Gastroesophageal sphincter (tissue), 4 donors: ENCODE results near the gene MYOT. TPM values are rescaled to one million over a fixed set of nuclear protein-coding genes. Genes with fewer than 3 reads are reported as not detected.

ENCODE experiments used
- ATAC-seq: fragments of 150-250 bp; one replicate; pipeline ENCODE4 v1.9.1; 2016; ENCODE audit warnings: mild to moderate bottlenecking, moderate library complexity
- H3K27ac ChIP-seq, 4 donors: fragments of 200-600 bp; sonication (generic) in 3 of 4; 1 replicate in 3 of 4; 2 replicates in 1 of 4; pipeline ENCODE4 v1.5.1; 2016 to 2019
- H3K27me3 ChIP-seq: fragments of 200-600 bp; sonication (generic); one replicate; pipeline ENCODE4 v1.5.1; 2019
- H3K36me3 ChIP-seq, 2 donors: fragments of 200-600 bp; sonication (generic); one replicate each; pipeline ENCODE4 v1.5.1; 2019; ENCODE audit warnings: control low read depth in 1 of 2
- H3K4me1 ChIP-seq, 3 donors: fragments of 200-600 bp; sonication (generic); 1 replicate in 2 of 3; 2 replicates in 1 of 3; pipeline ENCODE4 v1.5.1; 2016 to 2019; ENCODE audit warnings: control low read depth in 2 of 3
- H3K4me3 ChIP-seq, 2 donors: fragments of 200-600 bp; sonication (generic); one replicate each; pipeline ENCODE4 v1.5.1; 2019; ENCODE audit warnings: mild to moderate bottlenecking in 1 of 2, moderate library complexity in 1 of 2
- H3K9me3 ChIP-seq, 3 donors: fragments of 200-600 bp; sonication (generic); one replicate each; pipeline ENCODE4 v1.5.1; 2017 to 2019; ENCODE audit warnings: control low read depth in 2 of 3
- CTCF ChIP-seq, 4 experiments: fragments of 200-600 bp in 2 of 4; fragments of 450-650 bp in 2 of 4; sonication (generic) in 1 of 4; IDR thresholded peaks; one replicate each; pipeline ENCODE4 v1.5.1; 2017 to 2019; ENCODE audit warnings: antibody characterized with exemption in 4 of 4, mild to moderate bottlenecking in 2 of 4, moderate library complexity in 2 of 4
- EP300 ChIP-seq: sonication (generic); formaldehyde crosslinking; IDR thresholded peaks from one replicate; pipeline ENCODE4 v1.6.1; 2017; ENCODE audit warnings: antibody characterized with exemption, mild to moderate bottlenecking
- POLR2A ChIP-seq, 2 donors: fragments of 450-650 bp; IDR thresholded peaks; one replicate each; pipeline ENCODE4 v1.6.1; 2017; ENCODE audit warnings: antibody characterized with exemption in 2 of 2, mild to moderate bottlenecking in 2 of 2, moderate library complexity in 1 of 2
- POLR2AphosphoS5 ChIP-seq: sonication (generic); formaldehyde crosslinking; IDR thresholded peaks from one replicate; pipeline ENCODE4 v1.6.1; 2017; ENCODE audit warnings: antibody characterized with exemption
- WGBS, 2 donors: methylation state at CpG; one replicate each; pipeline ENCODE4 v1.1.5; 2018; ENCODE audit warnings: low coverage in 1 of 2; 5-methylcytosine and 5-hydroxymethylcytosine counted together
- total RNA-seq, 4 donors: library from RNA; depleted of rRNA; stranded (reverse); fragments of >200 nt; gene quantifications; one replicate each; pipeline ENCODE4 v1.1.0, GENCODE V29; 2016

The MYOT gene
- total RNA-seq, 4 donors from 2014 or later, result 16.6 to 38.9 (median 32.8) TPM

GRCh38 chr5:137933491-137933911 lies 65.8 kb downstream of the MYOT start:
- Histone ChIP-seq H3K27ac (peak overlapping the region; percentile 29 to 59 (median 37)), H3K4me1 (peaks cover 12 to 19% (median 15%) of the 10 kb centered on the region in 3 donors), H3K27me3 (no peaks in the 10 kb centered on the region), H3K36me3 (peaks cover 0 to 29% of the 10 kb centered on the region in 2 donors), H3K4me3 (no peak overlapping the region), H3K9me3 (no peaks in the 10 kb centered on the region)
- WGBS, 2 donors, result 14 to 26% methylated on average over 3 of the region's 3 CpGs
- ATAC-seq, result peak; percentile 34
- peak; percentile 13 for TF ChIP-seq POLR2AphosphoS5
- TF ChIP-seq EP300, result no peak
- no peak for TF ChIP-seq POLR2A (IDR thresholded peaks at IDR 0.05)

- H3K27me3 ChIP-seq, result no peaks in the 10 kb centered on the region
- peaks cover 6 to 40% of the 10 kb centered on the region in 2 donors for H3K36me3 ChIP-seq
- WGBS, 2 donors, result 63 to 67% methylated on average over 1 of the region's 1 CpG
- no peaks in the 10 kb centered on the region for H3K9me3 ChIP-seq
- ATAC-seq, result no peak
- H3K4me3 ChIP-seq, result no peak overlapping the region
- TF ChIP-seq POLR2A (IDR thresholded peaks at IDR 0.05) (no peak), CTCF (IDR thresholded peaks at IDR 0.05) (no peak), EP300 (no peak), POLR2AphosphoS5 (no peak)
- peaks cover 12 to 19% (median 15%) of the 10 kb centered on the region in 3 donors for H3K4me1 ChIP-seq
- peak overlapping the region in 1 of 4 donors; percentile 20 for H3K27ac ChIP-seq
These were observed 67.5 kb downstream of the MYOT start for GRCh38 chr5:137935190-137935589.

- WGBS, 2 donors, result 62 to 66% methylated on average over 3 of the region's 3 CpGs
These were observed 68.0 kb downstream of the MYOT start for GRCh38 chr5:137935694-137936093.

More at GRCh38 chr5:137935694-137936093, 68.0 kb downstream of the MYOT start:
- ATAC-seq, result no peak
- no peak for TF ChIP-seq CTCF (IDR thresholded peaks at IDR 0.05)
- TF ChIP-seq EP300, result no peak
- no peak for TF ChIP-seq POLR2AphosphoS5
- no peak for TF ChIP-seq POLR2A (IDR thresholded peaks at IDR 0.05)
- H3K9me3 ChIP-seq, result no peaks in the 10 kb centered on the region
- peak overlapping the region in 1 of 4 donors; percentile 20 for H3K27ac ChIP-seq
- peaks cover 6 to 45% of the 10 kb centered on the region in 2 donors for H3K36me3 ChIP-seq
- no peak overlapping the region for H3K4me3 ChIP-seq
- H3K27me3 ChIP-seq, result no peaks in the 10 kb centered on the region
- peaks cover 12 to 19% (median 15%) of the 10 kb centered on the region in 3 donors for H3K4me1 ChIP-seq

Other genes starting within 250 kb of the MYOT start
- gene KLHL3, start 131.8 kb upstream of the MYOT start, total RNA-seq, result 1 to 10 TPM; 2.3 to 6.9 (median 5.4) TPM
- 10 to 100 TPM in 3 of 4 donors, 1 to 10 TPM in 1; 9.9 to 17.2 (median 13.8) TPM for gene HNRNPA0, start 113.5 kb upstream of the MYOT start, total RNA-seq
- under 1 TPM in 1 of 4 donors, not detected in 3; 0.15 TPM for gene PKD2L2, start 21.6 kb downstream of the MYOT start, total RNA-seq
- gene FAM13B, start 165.2 kb downstream of the MYOT start, total RNA-seq, result 100 to 1,000 TPM in 1 of 4 donors, 10 to 100 TPM in 3; 44.1 to 102 (median 76.6) TPM
- not detected for gene WNT8A, start 216.2 kb downstream of the MYOT start, total RNA-seq